OCI-LY3 (cell line): ENCODE results near the gene MAK.

Source experiments
- EZH2phosphoT487 ChIP-seq: fragments of 200-600 bp; shearing (Covaris generic); IDR thresholded peaks from 2 replicates; pipeline ENCODE4 v1.6.1; 2018; ENCODE audit warnings: antibody characterized with exemption, mixed run types, low read depth
- TF ChIP-seq, protein P1 (sequence below): fragments of 200-600, 300-600 bp; sonication (generic); IDR thresholded peaks from 2 replicates; pipeline ENCODE4 v1.5.1; 2014; ENCODE audit warnings: antibody characterized with exemption, low read length, low read depth

DNA sequence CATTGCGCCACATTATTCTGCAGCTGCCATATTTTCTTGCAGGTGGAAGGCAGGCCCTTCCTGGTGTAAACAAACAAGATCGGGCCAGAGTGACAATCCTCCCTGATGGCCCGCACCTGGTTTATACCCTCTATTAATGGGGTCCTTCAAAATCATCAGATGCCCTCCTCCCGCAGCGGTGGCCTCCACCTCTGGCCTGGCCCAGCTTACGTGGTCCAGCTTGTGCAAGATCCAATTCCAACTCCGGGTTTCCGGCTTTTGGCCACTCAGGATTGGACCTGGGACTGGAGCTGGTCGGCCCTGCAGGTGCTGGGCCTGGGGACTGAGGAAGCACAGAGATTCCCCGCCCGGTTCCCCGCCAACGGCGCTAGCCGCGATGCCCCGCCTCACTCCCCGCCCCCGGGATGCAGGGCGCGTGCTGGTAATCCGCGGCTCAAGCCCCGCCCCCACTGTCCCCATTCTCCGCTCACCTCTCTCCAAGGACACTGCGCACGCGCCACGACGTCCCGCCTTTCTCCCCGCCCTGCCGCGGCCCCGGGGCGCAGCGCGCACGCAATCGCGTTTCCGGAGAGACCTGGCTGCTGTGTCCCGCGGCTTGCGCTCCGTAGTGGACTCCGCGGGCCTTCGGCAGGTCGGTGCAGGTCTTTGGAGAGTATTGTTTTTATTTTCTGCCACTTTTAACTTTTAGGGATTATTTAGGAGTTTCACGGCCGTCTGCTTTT is 90.9 kb downstream of the MAK start, which contains the start of gene TMEM14B:
- TF ChIP-seq, protein P1, sequence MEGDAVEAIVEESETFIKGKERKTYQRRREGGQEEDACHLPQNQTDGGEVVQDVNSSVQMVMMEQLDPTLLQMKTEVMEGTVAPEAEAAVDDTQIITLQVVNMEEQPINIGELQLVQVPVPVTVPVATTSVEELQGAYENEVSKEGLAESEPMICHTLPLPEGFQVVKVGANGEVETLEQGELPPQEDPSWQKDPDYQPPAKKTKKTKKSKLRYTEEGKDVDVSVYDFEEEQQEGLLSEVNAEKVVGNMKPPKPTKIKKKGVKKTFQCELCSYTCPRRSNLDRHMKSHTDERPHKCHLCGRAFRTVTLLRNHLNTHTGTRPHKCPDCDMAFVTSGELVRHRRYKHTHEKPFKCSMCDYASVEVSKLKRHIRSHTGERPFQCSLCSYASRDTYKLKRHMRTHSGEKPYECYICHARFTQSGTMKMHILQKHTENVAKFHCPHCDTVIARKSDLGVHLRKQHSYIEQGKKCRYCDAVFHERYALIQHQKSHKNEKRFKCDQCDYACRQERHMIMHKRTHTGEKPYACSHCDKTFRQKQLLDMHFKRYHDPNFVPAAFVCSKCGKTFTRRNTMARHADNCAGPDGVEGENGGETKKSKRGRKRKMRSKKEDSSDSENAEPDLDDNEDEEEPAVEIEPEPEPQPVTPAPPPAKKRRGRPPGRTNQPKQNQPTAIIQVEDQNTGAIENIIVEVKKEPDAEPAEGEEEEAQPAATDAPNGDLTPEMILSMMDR: no peak
- no peak for TF ChIP-seq EZH2phosphoT487
